SU-DHL-6 (cell line): ENCODE results near the gene PPP6R3.

Experiments
- H2AFZ ChIP-seq: fragments of 200-600 bp; sonication (generic); 2 replicates; pipeline ENCODE4 v1.6.1; 2014; ENCODE audit warnings: low read depth, mild to moderate bottlenecking, moderate library complexity, mixed read lengths, antibody characterized with exemption, low read length; ENCODE audit not compliant: severe bottlenecking
- H3F3A ChIP-seq: fragments of 200-600 bp; shearing (Covaris generic); 2 replicates; pipeline ENCODE4 v1.6.0; 2016; ENCODE audit warnings: antibody characterized with exemption, mild to moderate bottlenecking; ENCODE audit not compliant: insufficient read depth
- H3K27ac ChIP-seq: fragments of 200-600 bp; sonication (generic); 2 replicates; pipeline ENCODE4 v1.5.1; 2016; ENCODE audit warnings: low read depth, mild to moderate bottlenecking, low read length, moderate library complexity, mixed read lengths
- H3K27me3 ChIP-seq: fragments of 200-600 bp; sonication (generic), shearing (Covaris generic); 2 replicates; pipeline ENCODE4 v1.6.0; 2014; ENCODE audit warnings: mild to moderate bottlenecking, low read length
- H3K36me3 ChIP-seq: fragments of 200-600 bp; sonication (generic); 2 replicates; pipeline ENCODE4 v1.6.1; 2014; ENCODE audit warnings: mild to moderate bottlenecking, low read length, mixed read lengths
- H3K4me2 ChIP-seq: fragments of 300-600, 200-600 bp; shearing (Covaris generic), sonication (generic); 2 replicates; pipeline ENCODE4 v1.6.0; 2014; ENCODE audit warnings: low read length, low read depth, mild to moderate bottlenecking; ENCODE audit not compliant: poor library complexity, severe bottlenecking
- H3K4me3 ChIP-seq: fragments of 200-600 bp; sonication (generic); 2 replicates; pipeline ENCODE4 v1.5.1; 2014; ENCODE audit warnings: antibody characterized with exemption, low read length, mild to moderate bottlenecking, mixed read lengths; ENCODE audit not compliant: insufficient read depth, poor library complexity, severe bottlenecking
- H3K79me2 ChIP-seq: fragments of 200-600 bp; sonication (generic); 2 replicates; pipeline ENCODE4 v1.6.1; 2014; ENCODE audit warnings: mild to moderate bottlenecking, low read length, moderate library complexity; ENCODE audit not compliant: insufficient read depth
- H3K9ac ChIP-seq: fragments of 200-600 bp; sonication (generic); 2 replicates; pipeline ENCODE4 v1.7.0; 2014; ENCODE audit warnings: mild to moderate bottlenecking, low read length
- H3K9me2 ChIP-seq: fragments of 200-600 bp; sonication (generic); replicated peaks from 2 replicates; pipeline ENCODE4 v1.6.1; 2014; ENCODE audit warnings: low read length; ENCODE audit not compliant: insufficient read depth
- H3K9me3 ChIP-seq: fragments of 200-600 bp; sonication (generic); 2 replicates; pipeline ENCODE4 v1.6.1; 2014; ENCODE audit warnings: low read length, mixed read lengths; ENCODE audit not compliant: insufficient read depth
- H4K20me1 ChIP-seq: fragments of 200-600 bp; sonication (generic); 2 replicates; pipeline ENCODE4 v1.6.1; 2014; ENCODE audit warnings: low read depth, mild to moderate bottlenecking, antibody characterized with exemption, low read length, moderate library complexity, mixed read lengths
- CTCF ChIP-seq: fragments of 200-600 bp; sonication (generic); IDR thresholded peaks from one replicate; pipeline ENCODE4 v1.5.1; 2017; ENCODE audit warnings: antibody characterized with exemption, mild to moderate bottlenecking, low read length, moderate library complexity; ENCODE audit not compliant: insufficient read depth, poor library complexity, severe bottlenecking
- EZH2phosphoT487 ChIP-seq: fragments of 200-600 bp; sonication (generic), shearing (Covaris generic); conservative IDR thresholded peaks from 2 replicates; pipeline ENCODE4 v1.6.1; 2018; ENCODE audit warnings: mild to moderate bottlenecking, antibody characterized with exemption, low read length, moderate library complexity, mixed read lengths

PPP6R3 gene

GRCh38 chr11:68449951-68450350 lies 10.6 kb upstream of the PPP6R3 start:
- H3K9ac ChIP-seq = no peak overlapping the region
- no peaks in the 10 kb centered on the region for H3K79me2 ChIP-seq
- no peaks in the 10 kb centered on the region for H3K9me3 ChIP-seq
- H3K27ac ChIP-seq = no peak overlapping the region
- no peak overlapping the region for H3K4me3 ChIP-seq
- H3K27me3 ChIP-seq = no peaks in the 10 kb centered on the region
- H2AFZ ChIP-seq = no peak overlapping the region
- no peaks in the 10 kb centered on the region for H3K36me3 ChIP-seq
- TF ChIP-seq EZH2phosphoT487 (no peak), CTCF (no peak)
- H3K4me2 ChIP-seq = no peak overlapping the region
- H3F3A ChIP-seq = no peaks in the 10 kb centered on the region
- H4K20me1 ChIP-seq = no peaks in the 10 kb centered on the region
- no peaks in the 10 kb centered on the region for H3K9me2 ChIP-seq

DNA sequence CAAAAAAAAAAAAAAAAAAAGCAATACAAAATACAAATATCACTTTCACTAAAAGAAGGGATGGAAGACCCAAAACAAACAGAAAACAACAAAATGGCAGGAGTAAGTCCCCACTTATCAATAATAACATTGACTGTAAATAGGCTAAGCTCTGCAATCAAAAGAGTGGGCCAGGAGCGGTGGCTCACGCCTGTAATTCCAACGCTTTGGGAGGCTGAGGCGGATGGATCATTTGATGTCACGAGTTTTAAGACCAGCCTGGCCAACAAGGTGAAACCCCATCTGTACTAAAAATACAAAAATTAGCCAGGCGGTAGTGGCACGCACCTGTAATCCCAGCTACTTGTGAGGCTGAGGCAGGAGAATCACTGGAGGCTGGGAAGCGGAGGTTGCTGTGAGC lies 9.8 kb upstream of the PPP6R3 start:
- H3K27ac ChIP-seq = no peak overlapping the region
- H3K4me3 ChIP-seq = no peak overlapping the region
- no peaks in the 10 kb centered on the region for H3K79me2 ChIP-seq
- no peaks in the 10 kb centered on the region for H3K36me3 ChIP-seq
- H2AFZ ChIP-seq = no peak overlapping the region
- no peaks in the 10 kb centered on the region for H3K27me3 ChIP-seq
- no peaks in the 10 kb centered on the region for H3F3A ChIP-seq
- no peaks in the 10 kb centered on the region for H3K9me2 ChIP-seq
- no peak overlapping the region for H3K9ac ChIP-seq
- no peaks in the 10 kb centered on the region for H4K20me1 ChIP-seq
- H3K9me3 ChIP-seq = no peaks in the 10 kb centered on the region
- no peak overlapping the region for H3K4me2 ChIP-seq
- TF ChIP-seq EZH2phosphoT487 = no peak
- TF ChIP-seq CTCF = no peak

- H3K79me2 ChIP-seq = no peaks in the 10 kb centered on the region
- TF ChIP-seq CTCF (no peak), EZH2phosphoT487 (no peak)
- H3K9ac ChIP-seq = no peak overlapping the region
Measured at GRCh38 chr11:68454767-68455166, 5.8 kb upstream of the PPP6R3 start.

DNA sequence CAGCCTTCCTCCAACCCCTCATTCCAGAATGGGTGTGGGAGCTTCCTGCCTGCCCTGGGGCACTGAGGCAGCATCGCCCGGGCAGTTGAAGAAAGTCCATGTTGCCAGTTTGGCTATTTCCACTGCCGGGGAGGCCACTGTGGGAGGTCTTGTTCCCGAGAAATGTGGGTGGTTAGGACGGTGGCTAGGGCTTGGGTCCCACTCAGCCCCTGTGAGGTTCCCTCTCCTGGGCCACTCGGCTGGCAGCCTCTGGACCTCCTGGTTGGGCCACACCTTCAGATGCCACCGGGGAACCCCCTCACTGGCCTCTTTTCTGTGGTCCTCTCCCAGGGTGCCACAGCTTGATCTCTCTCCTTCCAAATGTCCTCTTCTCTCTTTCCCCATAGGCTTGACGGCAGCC lies 5.1 kb upstream of the PPP6R3 start:
- peaks cover 4% of the 10 kb centered on the region; the same call in 1 of the 2 replicates for H3F3A ChIP-seq
- no peak overlapping the region for H3K27ac ChIP-seq
- H4K20me1 ChIP-seq = no peaks in the 10 kb centered on the region
- no peak for TF ChIP-seq CTCF
- TF ChIP-seq EZH2phosphoT487 = no peak
- no peak overlapping the region for H3K4me2 ChIP-seq
- no peaks in the 10 kb centered on the region for H3K9me2 ChIP-seq
- H2AFZ ChIP-seq = no peak overlapping the region
- no peaks in the 10 kb centered on the region for H3K9me3 ChIP-seq
- no peak overlapping the region for H3K9ac ChIP-seq
- no peaks in the 10 kb centered on the region for H3K36me3 ChIP-seq
- H3K4me3 ChIP-seq = no peak overlapping the region
- H3K27me3 ChIP-seq = no peaks in the 10 kb centered on the region
- no peaks in the 10 kb centered on the region for H3K79me2 ChIP-seq

More at GRCh38 chr11:68454767-68455166, 5.8 kb upstream of the PPP6R3 start:
- Histone ChIP-seq H4K20me1 (no peaks in the 10 kb centered on the region), H2AFZ (no peak overlapping the region), H3K36me3 (no peaks in the 10 kb centered on the region), H3K9me3 (no peaks in the 10 kb centered on the region), H3F3A (peaks cover 4% of the 10 kb centered on the region; the same call in 1 of the 2 replicates), H3K9me2 (no peaks in the 10 kb centered on the region), H3K4me2 (no peak overlapping the region), H3K27ac (no peak overlapping the region), H3K27me3 (no peaks in the 10 kb centered on the region), H3K4me3 (no peak overlapping the region)
